ENCODE results near the gene ITGA7.

The ITGA7 gene

GRCh38 chr12:55679691-55680090, 28.0 kb downstream of the ITGA7 start:
- TF ChIP-seq, protein P1, sequence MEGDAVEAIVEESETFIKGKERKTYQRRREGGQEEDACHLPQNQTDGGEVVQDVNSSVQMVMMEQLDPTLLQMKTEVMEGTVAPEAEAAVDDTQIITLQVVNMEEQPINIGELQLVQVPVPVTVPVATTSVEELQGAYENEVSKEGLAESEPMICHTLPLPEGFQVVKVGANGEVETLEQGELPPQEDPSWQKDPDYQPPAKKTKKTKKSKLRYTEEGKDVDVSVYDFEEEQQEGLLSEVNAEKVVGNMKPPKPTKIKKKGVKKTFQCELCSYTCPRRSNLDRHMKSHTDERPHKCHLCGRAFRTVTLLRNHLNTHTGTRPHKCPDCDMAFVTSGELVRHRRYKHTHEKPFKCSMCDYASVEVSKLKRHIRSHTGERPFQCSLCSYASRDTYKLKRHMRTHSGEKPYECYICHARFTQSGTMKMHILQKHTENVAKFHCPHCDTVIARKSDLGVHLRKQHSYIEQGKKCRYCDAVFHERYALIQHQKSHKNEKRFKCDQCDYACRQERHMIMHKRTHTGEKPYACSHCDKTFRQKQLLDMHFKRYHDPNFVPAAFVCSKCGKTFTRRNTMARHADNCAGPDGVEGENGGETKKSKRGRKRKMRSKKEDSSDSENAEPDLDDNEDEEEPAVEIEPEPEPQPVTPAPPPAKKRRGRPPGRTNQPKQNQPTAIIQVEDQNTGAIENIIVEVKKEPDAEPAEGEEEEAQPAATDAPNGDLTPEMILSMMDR (IDR thresholded peaks at IDR 0.05; ENCODE audit: low read depth, low read length, missing control alignments): no peak
- DNase-seq (ENCODE audit: extremely low read depth, low read depth): no peak
- H3K4me3 ChIP-seq (replicated peaks; ENCODE audit: low read depth, low read length): no peak overlapping the region

GRCh38 chr12:55676707-55677106, 31.0 kb downstream of the ITGA7 start:
- TF ChIP-seq, protein P1 (IDR thresholded peaks at IDR 0.05; ENCODE audit: low read depth, low read length, missing control alignments): no peak
- DNase-seq (ENCODE audit: extremely low read depth, low read depth): no peak
- H3K4me3 ChIP-seq (replicated peaks; ENCODE audit: low read depth, low read length): no peak overlapping the region

- H3K4me3 ChIP-seq (replicated peaks; ENCODE audit: low read depth, low read length): no peak overlapping the region
- DNase-seq (ENCODE audit: extremely low read depth, low read depth): no peak
- TF ChIP-seq, protein P1 (IDR thresholded peaks at IDR 0.05; ENCODE audit: low read depth, low read length, missing control alignments): no peak
Observed at GRCh38 chr12:55675666-55676065, 32.0 kb downstream of the ITGA7 start.

GRCh38 chr12:55673638-55674037, 34.1 kb downstream of the ITGA7 start:
- H3K4me3 ChIP-seq (replicated peaks; ENCODE audit: low read depth, low read length): no peak overlapping the region
- DNase-seq (ENCODE audit: extremely low read depth, low read depth): no peak
- TF ChIP-seq, protein P1 (IDR thresholded peaks at IDR 0.05; ENCODE audit: low read depth, low read length, missing control alignments): no peak

DNA sequence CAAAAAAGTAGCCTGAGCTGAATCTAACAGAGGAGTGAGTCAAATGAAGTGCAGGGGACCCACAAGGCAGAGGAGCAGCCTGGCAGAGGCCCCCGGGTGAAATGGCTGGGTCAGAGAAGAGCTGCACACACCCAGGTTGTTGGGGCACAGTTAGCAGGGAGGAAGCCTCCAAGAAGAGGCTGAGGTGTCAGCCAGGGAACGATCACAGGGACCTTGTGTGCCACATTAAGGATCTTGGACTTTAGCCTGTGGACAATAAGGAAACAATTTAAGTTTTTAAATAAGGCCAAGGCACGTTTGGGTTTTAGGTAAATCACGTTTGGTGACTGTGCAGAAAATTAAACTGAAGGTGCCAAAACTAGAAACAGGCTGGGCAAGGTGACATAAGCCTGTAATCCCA, 36.0 kb downstream of the ITGA7 start:
- TF ChIP-seq, protein P1 (IDR thresholded peaks at IDR 0.05; ENCODE audit: low read depth, low read length, missing control alignments): no peak
- no peak overlapping the region for H3K4me3 ChIP-seq (replicated peaks; ENCODE audit: low read depth, low read length)
- no peak for DNase-seq (ENCODE audit: extremely low read depth, low read depth)

DNA sequence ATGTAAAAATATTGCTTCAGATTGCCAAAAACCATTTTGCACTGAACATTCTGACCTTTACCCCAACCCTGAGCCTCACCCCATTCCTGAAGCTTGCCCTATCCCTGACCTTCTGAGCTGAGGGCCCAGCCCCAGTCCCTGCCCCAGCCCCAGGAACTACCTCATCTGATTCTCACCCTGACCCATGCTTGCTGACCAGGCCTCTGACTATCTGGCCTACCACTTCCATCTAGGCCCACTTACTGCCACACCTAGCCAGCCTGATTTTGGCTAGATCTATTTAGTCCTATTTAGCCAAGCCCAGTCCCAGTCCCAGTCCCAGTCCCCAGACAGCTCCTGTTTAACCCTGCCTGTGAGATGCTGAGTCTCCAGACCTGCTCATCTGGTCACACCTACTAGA, 37.4 kb downstream of the ITGA7 start:
- no peak overlapping the region for H3K4me3 ChIP-seq (replicated peaks; ENCODE audit: low read depth, low read length)
- TF ChIP-seq, protein P1 (IDR thresholded peaks at IDR 0.05; ENCODE audit: low read depth, low read length, missing control alignments): no peak
- DNase-seq (ENCODE audit: extremely low read depth, low read depth): no peak

DNA sequence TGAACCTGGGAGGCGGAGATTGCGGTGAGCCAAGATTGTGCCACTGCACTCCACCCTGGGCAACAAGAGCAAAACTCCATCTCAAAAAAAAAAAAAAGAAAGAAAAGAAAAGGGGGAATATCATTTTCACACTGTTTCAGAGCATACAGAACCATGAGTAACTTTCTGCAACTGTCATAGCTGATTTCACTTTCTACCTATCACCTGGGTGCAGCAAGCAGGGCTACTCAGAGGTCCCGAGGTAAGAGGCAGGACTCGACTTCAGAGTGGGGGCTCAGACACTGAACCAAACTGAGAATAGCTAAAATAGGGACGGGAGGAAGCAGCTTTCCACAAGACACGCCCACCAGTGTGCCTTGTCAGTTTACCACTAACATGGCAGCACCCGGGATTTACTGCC, 41.2 kb downstream of the ITGA7 start:
- DNase-seq (ENCODE audit: extremely low read depth, low read depth): no peak
- H3K4me3 ChIP-seq (replicated peaks; ENCODE audit: low read depth, low read length): no peak overlapping the region
- TF ChIP-seq, protein P1 (IDR thresholded peaks at IDR 0.05; ENCODE audit: low read depth, low read length, missing control alignments): no peak
